ENCODE data around the gene KLHDC7B.

The KLHDC7B gene

DNA sequence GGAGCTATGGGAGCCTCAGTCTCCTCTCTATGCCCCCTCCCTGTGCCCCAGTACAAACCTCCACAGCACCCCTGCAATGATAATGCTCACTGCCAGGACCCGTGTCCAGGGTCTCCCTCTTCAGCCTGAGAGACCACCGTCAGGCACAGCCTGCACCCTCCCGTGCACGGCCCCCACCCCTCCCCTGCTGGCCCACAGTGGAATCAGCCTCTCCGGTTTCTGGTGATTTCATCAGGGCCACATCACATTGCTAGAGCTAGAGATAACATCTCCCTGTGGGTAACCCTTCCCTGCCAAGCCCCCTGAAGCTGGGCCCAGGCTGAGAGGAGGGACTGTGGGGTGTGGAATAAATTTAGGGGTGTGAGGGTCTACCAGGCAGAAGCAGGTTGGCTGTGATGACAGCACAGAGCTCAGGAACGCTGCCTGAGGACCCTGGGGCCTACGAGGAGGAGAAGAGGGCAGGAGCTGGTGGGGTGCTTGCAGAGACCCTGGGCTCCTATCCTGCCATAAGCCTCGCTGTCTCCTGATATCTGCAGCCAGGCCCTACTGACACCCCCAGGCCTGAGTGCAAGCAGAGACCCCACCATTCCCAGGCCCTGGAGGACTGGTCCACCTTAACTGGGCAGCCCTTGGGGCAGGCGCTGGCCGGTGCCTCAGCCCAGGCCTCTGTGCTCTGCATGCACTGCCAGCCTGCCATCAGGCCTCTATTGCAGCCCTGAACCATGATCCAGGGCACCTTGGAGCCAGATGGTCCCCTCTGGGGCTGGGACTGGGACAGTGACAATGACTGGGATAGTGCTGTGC lies at the start of gene KLHDC7B:
Gene KLHDC7B, plus strand, starts transcription at position 378 of the 804 bp plus-strand sequence. Its CDS starts 345 bp downstream, at position 723.
- Histone ChIP-seq H3K36me3 (ENCODE audit: control insufficient read depth, insufficient read depth, low read length) (no peaks in the 10 kb centered on the region), H3K9ac (ENCODE audit: low read depth, low read length) (no peak within 1 kb of the TSS), H3K4me1 (ENCODE audit: control insufficient read depth, insufficient read depth, low read length) (peaks cover 2% of the 10 kb centered on the region), H3K4me3 (ENCODE audit: low read depth, low read length) (no peak within 1 kb of the TSS), H3K9me3 (ENCODE audit: control insufficient read depth, insufficient read depth, low read length) (no peaks in the 10 kb centered on the region), H3K27me3 (ENCODE audit: control insufficient read depth, insufficient read depth, low read length) (peaks cover 30% of the 10 kb centered on the region)

DNA sequence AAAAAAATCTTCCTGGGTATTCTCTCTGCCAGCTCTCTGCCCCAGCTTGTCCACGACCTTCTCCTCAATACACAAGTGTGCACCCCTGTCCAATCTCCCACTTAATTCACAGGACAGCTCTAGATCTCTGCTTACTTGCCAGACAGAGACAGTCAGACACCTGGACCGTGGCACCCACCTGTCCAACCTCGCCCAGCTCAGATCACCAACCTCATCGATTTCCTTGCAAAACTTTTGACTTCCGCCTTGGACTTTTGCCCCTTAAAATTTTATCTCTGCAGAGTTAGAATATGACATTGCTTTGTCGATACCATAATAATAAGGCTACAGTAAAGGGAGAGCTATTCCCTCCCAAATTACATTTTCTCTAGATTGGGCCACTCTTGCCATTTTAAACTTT lies 48.6 kb upstream of the KLHDC7B start:
- no peak overlapping the region for H3K9ac ChIP-seq (ENCODE audit: low read depth, low read length)
- H3K9me3 ChIP-seq (ENCODE audit: control insufficient read depth, insufficient read depth, low read length), result no peaks in the 10 kb centered on the region
- no peaks in the 10 kb centered on the region for H3K27me3 ChIP-seq (ENCODE audit: control insufficient read depth, insufficient read depth, low read length)
- no peak overlapping the region for H3K4me3 ChIP-seq (ENCODE audit: low read depth, low read length)
- H3K36me3 ChIP-seq (ENCODE audit: control insufficient read depth, insufficient read depth, low read length), result no peaks in the 10 kb centered on the region
- H3K4me1 ChIP-seq (ENCODE audit: control insufficient read depth, insufficient read depth, low read length), result no peaks in the 10 kb centered on the region

DNA sequence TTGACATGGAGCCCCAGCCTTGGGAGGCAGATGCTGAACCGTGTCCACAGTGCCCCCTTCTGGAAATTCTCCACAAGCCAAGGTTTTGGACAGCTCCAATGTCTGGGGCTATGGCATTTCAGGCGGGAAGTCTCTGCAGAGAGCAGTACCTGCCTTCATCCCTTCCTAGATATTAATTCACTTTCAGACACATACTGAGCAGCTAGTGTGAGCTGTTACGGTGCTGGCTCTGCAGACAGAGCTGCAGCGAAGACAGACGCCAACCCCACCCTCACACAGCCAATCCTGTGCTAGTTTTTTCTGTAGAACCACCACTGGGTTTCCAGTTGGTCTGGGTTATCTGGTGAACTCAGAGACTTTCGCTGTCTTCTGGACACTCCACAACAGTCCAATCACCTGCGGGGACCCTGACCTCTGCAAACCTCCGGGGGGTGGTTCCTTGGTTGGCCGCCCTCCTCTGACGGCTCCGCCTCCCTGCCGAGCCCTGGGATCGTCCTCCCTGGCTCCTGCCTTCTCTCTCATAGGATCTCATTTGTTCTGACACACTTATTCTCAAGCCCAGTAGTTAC lies 47.3 kb upstream of the KLHDC7B start:
- Histone ChIP-seq H3K9ac (ENCODE audit: low read depth, low read length) (peak overlapping the region; percentile 26), H3K36me3 (ENCODE audit: control insufficient read depth, insufficient read depth, low read length) (peaks cover 6% of the 10 kb centered on the region), H3K4me1 (ENCODE audit: control insufficient read depth, insufficient read depth, low read length) (no peaks in the 10 kb centered on the region), H3K27me3 (ENCODE audit: control insufficient read depth, insufficient read depth, low read length) (no peaks in the 10 kb centered on the region), H3K4me3 (ENCODE audit: low read depth, low read length) (no peak overlapping the region), H3K9me3 (ENCODE audit: control insufficient read depth, insufficient read depth, low read length) (no peaks in the 10 kb centered on the region)

DNA sequence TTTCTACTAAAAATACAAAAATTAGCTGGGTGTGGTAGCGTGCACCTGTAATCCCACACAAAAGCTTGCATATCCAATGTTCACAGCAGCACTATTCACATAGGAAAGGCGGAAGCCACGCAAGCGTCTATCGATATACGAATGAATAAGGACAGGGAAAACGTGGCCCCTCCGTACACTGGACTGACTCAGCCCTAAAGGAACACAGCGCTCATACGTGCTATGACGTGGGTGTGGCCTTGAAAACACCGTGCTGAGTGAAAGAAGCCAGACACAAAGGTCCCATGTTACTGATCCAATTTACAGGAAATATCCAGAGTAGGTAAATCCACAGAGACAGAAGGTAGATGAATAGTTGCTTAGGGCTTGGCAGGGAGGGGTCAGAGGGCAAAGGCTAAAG lies 45.2 kb upstream of the KLHDC7B start:
- Histone ChIP-seq H3K9me3 (ENCODE audit: control insufficient read depth, insufficient read depth, low read length) (no peaks in the 10 kb centered on the region), H3K4me1 (ENCODE audit: control insufficient read depth, insufficient read depth, low read length) (no peaks in the 10 kb centered on the region), H3K27me3 (ENCODE audit: control insufficient read depth, insufficient read depth, low read length) (no peaks in the 10 kb centered on the region), H3K4me3 (ENCODE audit: low read depth, low read length) (no peak overlapping the region), H3K9ac (ENCODE audit: low read depth, low read length) (no peak overlapping the region), H3K36me3 (ENCODE audit: control insufficient read depth, insufficient read depth, low read length) (peaks cover 14% of the 10 kb centered on the region)

DNA sequence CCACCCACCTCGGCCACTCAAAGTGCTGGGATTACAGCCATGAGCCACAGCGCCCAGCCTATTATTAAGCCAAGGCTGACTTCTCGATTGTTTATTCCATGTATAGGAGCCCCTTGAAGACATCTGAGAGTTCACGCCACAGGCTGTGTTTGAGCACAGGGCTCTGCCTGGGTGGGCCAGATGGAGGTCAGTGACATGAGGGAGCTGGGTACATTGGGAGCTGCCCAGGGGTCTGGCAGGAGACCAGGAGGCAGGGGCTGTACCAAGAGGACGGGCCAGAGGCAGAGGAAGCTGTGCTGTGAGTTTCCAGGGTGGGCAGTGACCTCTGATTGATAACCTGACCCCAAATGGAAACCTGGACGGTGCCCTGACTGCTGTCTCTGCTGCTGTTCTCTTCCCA lies 43.6 kb upstream of the KLHDC7B start:
- no peaks in the 10 kb centered on the region for H3K27me3 ChIP-seq (ENCODE audit: control insufficient read depth, insufficient read depth, low read length)
- H3K36me3 ChIP-seq (ENCODE audit: control insufficient read depth, insufficient read depth, low read length), result peaks cover 20% of the 10 kb centered on the region
- no peaks in the 10 kb centered on the region for H3K4me1 ChIP-seq (ENCODE audit: control insufficient read depth, insufficient read depth, low read length)
- no peak overlapping the region for H3K4me3 ChIP-seq (ENCODE audit: low read depth, low read length)
- H3K9ac ChIP-seq (ENCODE audit: low read depth, low read length), result no peak overlapping the region
- H3K9me3 ChIP-seq (ENCODE audit: control insufficient read depth, insufficient read depth, low read length), result no peaks in the 10 kb centered on the region

DNA sequence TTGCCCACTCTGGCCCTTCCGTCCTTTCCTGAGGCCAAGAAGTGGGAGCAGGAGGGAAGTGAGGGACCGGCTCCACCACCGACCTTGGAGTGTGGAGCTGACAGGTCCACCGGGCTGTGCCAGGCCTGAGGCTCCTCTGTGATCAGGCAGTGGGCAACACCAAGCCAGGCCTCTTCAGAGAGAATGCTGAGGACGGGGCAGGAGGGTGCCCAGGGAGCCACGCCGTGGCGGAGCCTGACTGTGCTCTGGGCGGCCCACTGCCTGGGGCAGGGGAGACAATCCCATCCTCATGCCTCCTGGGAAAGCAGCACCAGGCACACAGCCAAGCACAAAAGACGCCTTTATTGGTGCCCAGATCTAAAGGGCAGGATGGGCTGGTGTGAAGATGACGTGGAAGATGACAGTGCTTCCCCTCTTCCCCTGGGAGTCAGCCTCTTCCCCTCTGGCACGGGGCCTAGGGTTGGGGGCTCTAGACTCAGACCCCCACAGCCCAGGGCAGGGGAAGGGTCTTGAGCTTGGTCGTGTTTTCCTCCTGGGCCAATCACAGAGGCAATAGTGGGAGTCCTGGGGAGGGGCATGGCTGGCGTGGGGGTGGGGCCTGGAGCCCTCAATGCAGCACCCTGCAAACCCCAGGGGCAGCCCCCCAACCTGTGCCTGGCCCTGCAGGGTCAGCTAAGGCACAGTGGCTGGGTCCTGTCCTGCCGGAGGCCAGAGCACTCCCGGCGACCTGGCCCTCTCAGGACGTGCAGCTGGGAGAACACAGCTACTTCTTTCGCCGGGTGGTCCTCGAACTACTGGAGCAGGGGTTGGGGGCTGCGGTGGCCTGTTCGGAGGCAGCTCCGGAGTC lies 42.8 kb upstream of the KLHDC7B start:
- no peaks in the 10 kb centered on the region for H3K4me1 ChIP-seq (ENCODE audit: control insufficient read depth, insufficient read depth, low read length)
- H3K9ac ChIP-seq (ENCODE audit: low read depth, low read length), result no peak overlapping the region
- no peak overlapping the region for H3K4me3 ChIP-seq (ENCODE audit: low read depth, low read length)
- peaks cover 20% of the 10 kb centered on the region for H3K36me3 ChIP-seq (ENCODE audit: control insufficient read depth, insufficient read depth, low read length)
- H3K9me3 ChIP-seq (ENCODE audit: control insufficient read depth, insufficient read depth, low read length), result no peaks in the 10 kb centered on the region
- no peaks in the 10 kb centered on the region for H3K27me3 ChIP-seq (ENCODE audit: control insufficient read depth, insufficient read depth, low read length)

DNA sequence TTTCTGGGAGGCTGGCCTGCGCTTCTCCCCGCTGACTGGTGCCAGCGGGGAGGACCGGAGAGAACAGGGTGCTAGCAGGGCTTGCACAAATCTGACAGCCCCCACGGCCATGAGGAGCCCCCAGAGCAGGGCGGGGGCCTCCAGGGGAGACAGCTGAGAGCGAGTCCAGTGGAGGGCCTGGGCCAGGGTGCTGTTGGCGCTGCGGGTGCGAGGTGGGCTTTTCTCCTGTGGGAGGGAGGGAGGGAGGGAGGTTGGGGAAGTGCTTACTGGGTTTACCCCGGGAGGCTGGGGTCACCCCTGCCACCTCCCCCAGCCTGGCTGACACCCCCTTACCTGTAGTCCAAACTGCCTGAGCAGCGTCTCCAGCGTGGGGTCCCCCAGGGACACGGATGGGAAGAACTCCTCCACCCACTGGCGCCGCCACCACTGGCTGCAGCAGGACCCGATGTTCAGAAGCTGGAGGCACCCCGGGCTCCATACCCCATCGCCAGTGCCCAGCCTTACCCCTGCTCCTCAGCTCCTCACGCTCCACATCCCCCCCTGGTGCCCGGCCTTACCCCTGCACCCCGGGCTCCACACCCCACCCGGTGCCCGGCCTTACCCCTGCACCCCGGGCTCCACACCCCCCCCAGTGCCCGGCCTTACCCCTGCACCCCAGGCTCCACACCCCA lies 42.1 kb upstream of the KLHDC7B start:
- peaks cover 20% of the 10 kb centered on the region for H3K36me3 ChIP-seq (ENCODE audit: control insufficient read depth, insufficient read depth, low read length)
- H3K27me3 ChIP-seq (ENCODE audit: control insufficient read depth, insufficient read depth, low read length), result no peaks in the 10 kb centered on the region
- no peaks in the 10 kb centered on the region for H3K9me3 ChIP-seq (ENCODE audit: control insufficient read depth, insufficient read depth, low read length)
- no peak overlapping the region for H3K9ac ChIP-seq (ENCODE audit: low read depth, low read length)
- H3K4me3 ChIP-seq (ENCODE audit: low read depth, low read length), result no peak overlapping the region
- H3K4me1 ChIP-seq (ENCODE audit: control insufficient read depth, insufficient read depth, low read length), result no peaks in the 10 kb centered on the region

DNA sequence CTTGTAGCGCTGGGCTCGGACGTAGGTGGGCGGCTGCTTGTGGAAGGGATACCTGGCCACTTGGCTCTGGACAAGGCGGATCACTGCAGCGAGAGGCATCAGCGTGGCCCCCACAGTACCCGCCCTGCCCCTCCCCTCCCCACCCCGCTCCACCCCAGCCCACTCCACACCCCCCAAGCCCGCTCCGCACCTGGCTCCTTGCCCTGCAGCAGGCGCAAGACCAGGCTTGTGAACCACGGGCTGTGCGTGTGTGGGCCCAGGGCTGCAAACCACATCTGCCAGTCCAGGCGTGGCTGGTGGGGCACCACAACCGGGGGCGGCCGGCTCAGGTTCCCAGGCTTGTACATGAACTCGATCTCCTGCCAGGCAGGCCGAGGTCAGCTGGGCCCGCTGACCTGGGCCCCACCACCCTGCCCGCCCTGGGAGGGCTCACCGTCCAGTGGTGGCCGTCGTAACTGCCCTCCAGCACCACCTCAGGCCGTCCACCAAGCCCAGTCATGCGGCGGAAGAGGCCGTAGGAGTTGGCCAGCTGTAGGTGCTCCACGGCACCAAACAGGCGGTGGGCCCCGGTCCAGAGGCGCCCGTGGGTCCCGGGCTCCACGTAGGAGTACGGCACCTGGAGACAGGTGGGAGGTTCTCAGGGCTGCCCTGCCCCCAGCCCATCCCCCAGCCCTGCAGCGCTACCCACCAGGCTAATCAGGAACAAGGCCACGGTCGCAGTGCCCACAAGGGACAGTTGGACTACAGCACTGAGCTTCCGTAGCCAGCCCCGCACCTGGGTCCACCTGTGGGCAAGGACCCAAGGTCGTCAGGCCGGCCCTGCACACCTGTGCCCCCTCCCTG lies 41.1 kb upstream of the KLHDC7B start:
- Histone ChIP-seq H3K27me3 (ENCODE audit: control insufficient read depth, insufficient read depth, low read length) (no peaks in the 10 kb centered on the region), H3K9ac (ENCODE audit: low read depth, low read length) (no peak overlapping the region)

DNA sequence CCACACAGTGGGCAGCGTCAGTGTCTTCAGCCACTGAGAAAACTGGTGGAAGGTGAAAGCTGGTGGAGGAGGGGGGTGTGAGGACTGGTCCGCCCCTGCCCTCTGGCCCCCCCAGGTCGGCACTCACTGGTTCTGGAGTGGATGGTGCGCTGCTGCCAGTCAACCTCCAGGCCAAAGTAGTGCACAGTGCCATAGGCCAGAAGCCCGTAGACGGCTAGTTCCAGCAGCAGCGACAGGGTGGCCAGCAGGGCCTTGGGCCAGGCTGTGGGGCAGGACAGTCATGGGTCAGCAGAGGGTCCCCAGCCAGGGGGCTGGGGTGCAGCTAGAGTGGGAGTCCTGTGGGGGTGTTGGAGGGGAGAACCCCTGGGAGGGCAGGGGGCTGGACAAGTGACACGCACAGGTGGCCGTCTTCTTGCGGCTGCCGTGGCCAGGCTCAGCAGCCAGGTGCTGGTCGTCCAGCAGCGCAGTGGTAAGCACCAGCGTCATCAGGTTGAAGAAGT lies 40.4 kb upstream of the KLHDC7B start:
- no peak overlapping the region for H3K9ac ChIP-seq (ENCODE audit: low read depth, low read length)
- peaks cover 3% of the 10 kb centered on the region for H3K4me1 ChIP-seq (ENCODE audit: control insufficient read depth, insufficient read depth, low read length)
- H3K9me3 ChIP-seq (ENCODE audit: control insufficient read depth, insufficient read depth, low read length), result no peaks in the 10 kb centered on the region
- peaks cover 20% of the 10 kb centered on the region for H3K36me3 ChIP-seq (ENCODE audit: control insufficient read depth, insufficient read depth, low read length)
- H3K27me3 ChIP-seq (ENCODE audit: control insufficient read depth, insufficient read depth, low read length), result no peaks in the 10 kb centered on the region
- no peak overlapping the region for H3K4me3 ChIP-seq (ENCODE audit: low read depth, low read length)

More for the DNA sequence above, 41.1 kb upstream of the KLHDC7B start:
- H3K9me3 ChIP-seq (ENCODE audit: control insufficient read depth, insufficient read depth, low read length), result no peaks in the 10 kb centered on the region
- H3K4me1 ChIP-seq (ENCODE audit: control insufficient read depth, insufficient read depth, low read length), result peaks cover 3% of the 10 kb centered on the region
- H3K4me3 ChIP-seq (ENCODE audit: low read depth, low read length), result no peak overlapping the region
- H3K36me3 ChIP-seq (ENCODE audit: control insufficient read depth, insufficient read depth, low read length), result peaks cover 20% of the 10 kb centered on the region

DNA sequence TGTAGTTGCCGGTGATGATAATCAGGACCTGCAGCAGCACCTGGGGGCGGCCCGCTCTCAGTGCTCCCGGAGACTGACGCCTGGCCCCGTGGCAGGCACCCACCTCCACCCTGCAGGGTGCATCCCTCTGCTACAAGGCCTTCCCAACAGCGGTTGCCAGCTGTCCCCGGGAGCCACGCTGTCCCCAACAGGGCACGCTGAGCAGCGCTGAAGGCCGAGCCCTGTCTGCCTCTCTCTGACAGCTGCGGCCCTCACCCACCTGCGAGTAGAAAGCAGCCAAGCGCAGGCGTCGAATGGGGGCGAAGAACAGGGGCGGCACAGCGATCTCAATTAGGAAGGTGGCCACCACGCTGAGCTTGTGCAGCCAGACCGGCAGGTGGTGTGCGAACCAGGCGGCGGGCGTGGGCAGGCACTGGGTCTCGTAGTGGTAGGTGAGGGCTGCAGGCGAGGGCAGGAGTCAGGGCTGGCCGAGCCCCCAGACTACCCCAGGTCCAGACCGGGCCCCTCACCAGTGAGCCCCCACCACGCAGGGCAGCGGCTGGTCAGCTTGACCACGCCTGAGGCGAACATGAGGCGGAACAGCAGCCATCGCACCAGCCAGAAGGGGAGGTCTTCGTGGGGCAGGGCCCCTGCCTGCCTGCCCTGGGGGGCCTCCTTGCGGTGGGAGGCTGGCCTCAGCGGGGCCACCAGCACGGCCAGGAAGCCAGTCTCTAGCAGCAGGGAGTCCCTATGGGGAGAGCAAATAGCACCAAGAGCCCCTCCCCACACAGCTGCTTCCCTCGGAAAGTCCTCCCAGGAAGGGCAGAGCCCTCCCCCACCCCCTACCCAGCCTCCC lies 39.7 kb upstream of the KLHDC7B start:
- H3K9me3 ChIP-seq (ENCODE audit: control insufficient read depth, insufficient read depth, low read length), result no peaks in the 10 kb centered on the region
- H3K4me3 ChIP-seq (ENCODE audit: low read depth, low read length), result no peak overlapping the region
- peaks cover 20% of the 10 kb centered on the region for H3K36me3 ChIP-seq (ENCODE audit: control insufficient read depth, insufficient read depth, low read length)

More for the DNA sequence above, 39.7 kb upstream of the KLHDC7B start:
- no peaks in the 10 kb centered on the region for H3K27me3 ChIP-seq (ENCODE audit: control insufficient read depth, insufficient read depth, low read length)
- H3K9ac ChIP-seq (ENCODE audit: low read depth, low read length), result no peak overlapping the region
- H3K4me1 ChIP-seq (ENCODE audit: control insufficient read depth, insufficient read depth, low read length), result peaks cover 3% of the 10 kb centered on the region

Data from iPS-15b (cell line).